Smooth muscle cell (in vitro differentiated cells): ENCODE data around the gene LRP2BP. TPM values are rescaled to one million over a fixed set of nuclear protein-coding genes. Genes with fewer than 3 reads are reported as not detected.

Experiments
- DNase-seq: peaks from one replicate; lab custom pipeline; 2025; ENCODE audit not compliant: unreplicated experiment; lab: John Stamatoyannopoulos, UW
- H2AFZ ChIP-seq: fragments of 200-600 bp; sonication (generic); 2 replicates; pipeline ENCODE4 v1.6.0; 2016; ENCODE audit warnings: antibody characterized with exemption, low read depth, mild to moderate bottlenecking
- H3F3A ChIP-seq: fragments of 200-600 bp; sonication (generic); 2 replicates; pipeline ENCODE4 v1.6.0; 2017; ENCODE audit warnings: antibody characterized with exemption, low read depth
- H3K27ac ChIP-seq: fragments of 200-600 bp; sonication (generic); 2 replicates; pipeline ENCODE4 v1.5.1; 2016; ENCODE audit warnings: low read depth, mild to moderate bottlenecking
- H3K27me3 ChIP-seq: fragments of 200-600 bp; sonication (generic); 2 replicates; pipeline ENCODE4 v1.6.1; 2016; ENCODE audit warnings: low read depth, mild to moderate bottlenecking
- H3K36me3 ChIP-seq: fragments of 200-600 bp; sonication (generic); 2 replicates; pipeline ENCODE4 v1.5.1; 2016; ENCODE audit warnings: low read depth
- H3K4me1 ChIP-seq: fragments of 200-600 bp; sonication (generic); 2 replicates; pipeline ENCODE4 v1.5.1; 2016; ENCODE audit warnings: low read depth
- H3K4me2 ChIP-seq: fragments of 200-600 bp; sonication (generic); 2 replicates; pipeline ENCODE4 v1.6.0; 2016; ENCODE audit warnings: mild to moderate bottlenecking
- H3K4me3 ChIP-seq: fragments of 200-600 bp; sonication (generic); 2 replicates; pipeline ENCODE4 v1.5.1; 2016; ENCODE audit warnings: mild to moderate bottlenecking
- H3K79me2 ChIP-seq: fragments of 200-600 bp; sonication (generic); 2 replicates; pipeline ENCODE4 v1.6.0; 2016; ENCODE audit warnings: low read depth, mild to moderate bottlenecking
- H3K9ac ChIP-seq: fragments of 200-600 bp; sonication (generic); 2 replicates; pipeline ENCODE4 v1.6.0; 2016; ENCODE audit warnings: low read depth
- H3K9me3 ChIP-seq: fragments of 200-600 bp; sonication (generic); replicated peaks from 2 replicates; pipeline ENCODE4 v1.5.1; 2016; ENCODE audit warnings: low read depth
- H4K20me1 ChIP-seq: fragments of 200-600 bp; sonication (generic); 2 replicates; pipeline ENCODE4 v1.6.0; 2016; ENCODE audit warnings: low read depth
- CTCF ChIP-seq: fragments of 200-600 bp; sonication (generic); IDR thresholded peaks from 2 replicates; pipeline ENCODE4 v1.5.1; 2017; ENCODE audit warnings: borderline replicate concordance, mild to moderate bottlenecking, antibody characterized with exemption; ENCODE audit not compliant: insufficient read depth, poor library complexity, severe bottlenecking
- WGBS: methylation state at CpG from one replicate; pipeline ENCODE4 v1.1.7; 2016; ENCODE audit warnings: low lambda C conversion rate; 5-methylcytosine and 5-hydroxymethylcytosine counted together
- polyA plus RNA-seq: library from polyadenylated mRNA; unstranded; fragments of >200 nt; fragmentation: Nextera tagmentation; extraction: Ambion mirVana; gene quantifications from 2 replicates; pipeline ENCODE4 v1.2.1, GENCODE V29; 2016
- total RNA-seq: library from RNA; depleted of rRNA; stranded (reverse); fragments of >200 nt; gene quantifications from 2 replicates; pipeline ENCODE4 v1.2.3, GENCODE V29; 2014

Gene LRP2BP
- total and polyA plus RNA-seq, 2 experiments from 2014 or later = 0.48 to 1.4 TPM

- no peak overlapping the region for H3K4me3 ChIP-seq
- 96% methylated on average over 1 of the region's 1 CpG for WGBS
- no peak overlapping the region for H2AFZ ChIP-seq
- H4K20me1 ChIP-seq = no peaks in the 10 kb centered on the region
- H3K9me3 ChIP-seq = no peaks in the 10 kb centered on the region
- no peaks in the 10 kb centered on the region for H3K27me3 ChIP-seq
- no peaks in the 10 kb centered on the region for H3K4me1 ChIP-seq
- H3K4me2 ChIP-seq = no peak overlapping the region
- no peak for TF ChIP-seq CTCF
- no peak overlapping the region for H3K9ac ChIP-seq
- H3K27ac ChIP-seq = no peak overlapping the region
- H3K36me3 ChIP-seq = no peaks in the 10 kb centered on the region
- no peaks in the 10 kb centered on the region for H3F3A ChIP-seq
- DNase-seq = no peak
- H3K79me2 ChIP-seq = no peaks in the 10 kb centered on the region
Observed at GRCh38 chr4:185380320-185380719, 15.4 kb downstream of the LRP2BP start.

- Histone ChIP-seq H3K27ac (no peak overlapping the region), H3K79me2 (no peaks in the 10 kb centered on the region), H3K9ac (no peak overlapping the region), H3F3A (no peaks in the 10 kb centered on the region), H3K9me3 (no peaks in the 10 kb centered on the region), H4K20me1 (no peaks in the 10 kb centered on the region), H3K27me3 (no peaks in the 10 kb centered on the region), H3K4me3 (no peak overlapping the region), H2AFZ (no peak overlapping the region), H3K4me2 (no peak overlapping the region), H3K36me3 (no peaks in the 10 kb centered on the region), H3K4me1 (no peaks in the 10 kb centered on the region)
- WGBS = 94% methylated on average over 13 of the region's 13 CpGs
- no peak for DNase-seq
- no peak for TF ChIP-seq CTCF
Observed at GRCh38 chr4:185379326-185380295, 16.1 kb downstream of the LRP2BP start.

GRCh38 chr4:185378264-185378663, 17.5 kb downstream of the LRP2BP start:
- no peaks in the 10 kb centered on the region for H3K27me3 ChIP-seq
- H3K79me2 ChIP-seq = no peaks in the 10 kb centered on the region
- H3K36me3 ChIP-seq = no peaks in the 10 kb centered on the region
- no peak for TF ChIP-seq CTCF
- no peaks in the 10 kb centered on the region for H4K20me1 ChIP-seq
- H3F3A ChIP-seq = no peaks in the 10 kb centered on the region
- H3K9me3 ChIP-seq = no peaks in the 10 kb centered on the region
- no peaks in the 10 kb centered on the region for H3K4me1 ChIP-seq
- 91% methylated on average over 6 of the region's 6 CpGs for WGBS
- H3K9ac ChIP-seq = no peak overlapping the region
- no peak overlapping the region for H3K27ac ChIP-seq
- no peak overlapping the region for H3K4me3 ChIP-seq
- DNase-seq = no peak
- no peak overlapping the region for H2AFZ ChIP-seq
- H3K4me2 ChIP-seq = no peak overlapping the region
